ENCODE data around the gene PLTP. TPM values are rescaled to one million over a fixed set of nuclear protein-coding genes. Genes with fewer than 3 reads are reported as not detected.
A peak's percentile ranks its signal among the peaks of the same experiment; 100 is the strongest.

Gene PLTP
- total and polyA plus RNA-seq, 2 experiments from 2014 or later, result 71.7 to 99.6 TPM

GRCh38 chr20:45949542-45950329 lies 37.8 kb upstream of the PLTP start:
- no peaks in the 10 kb centered on the region for H3K9me3 ChIP-seq (ENCODE audit: low read depth)
- H3K27me3 ChIP-seq, result no peaks in the 10 kb centered on the region
- H3K4me1 ChIP-seq (ENCODE audit: low read depth), result no peaks in the 10 kb centered on the region
- no peak for DNase-seq (ENCODE audit: low read depth in 1 of 2, low spot score in 1 of 2)
- no peak for TF ChIP-seq CTCF (IDR thresholded peaks at IDR 0.05; ENCODE audit: low read depth, low read length)
- H3K27ac ChIP-seq, result peak overlapping the region; percentile 21
- H3K4me3 ChIP-seq, result no peak overlapping the region
- H3K36me3 ChIP-seq, result peaks cover 51% of the 10 kb centered on the region

GRCh38 chr20:45948742-45949541 lies 37.0 kb upstream of the PLTP start:
- DNase-seq (ENCODE audit: low read depth in 1 of 2, low spot score in 1 of 2), result no peak
- Histone ChIP-seq H3K4me1 (ENCODE audit: low read depth) (no peaks in the 10 kb centered on the region), H3K27me3 (no peaks in the 10 kb centered on the region), H3K27ac (peak overlapping the region; percentile 28), H3K4me3 (no peak overlapping the region), H3K36me3 (peaks cover 58% of the 10 kb centered on the region), H3K9me3 (ENCODE audit: low read depth) (no peaks in the 10 kb centered on the region)
- no peak for TF ChIP-seq CTCF (IDR thresholded peaks at IDR 0.05; ENCODE audit: low read depth, low read length)

- no peaks in the 10 kb centered on the region for H3K27me3 ChIP-seq
- TF ChIP-seq CTCF (IDR thresholded peaks at IDR 0.05; ENCODE audit: low read depth, low read length), result no peak
- no peaks in the 10 kb centered on the region for H3K9me3 ChIP-seq (ENCODE audit: low read depth)
- H3K36me3 ChIP-seq, result peaks cover 65% of the 10 kb centered on the region
- no peaks in the 10 kb centered on the region for H3K4me1 ChIP-seq (ENCODE audit: low read depth)
- no peak overlapping the region for H3K4me3 ChIP-seq
- H3K27ac ChIP-seq, result peak overlapping the region; percentile 28
- DNase-seq (ENCODE audit: low read depth in 1 of 2, low spot score in 1 of 2), result no peak
Observed at GRCh38 chr20:45948261-45948733, 36.3 kb upstream of the PLTP start.

- no peak overlapping the region for H3K4me3 ChIP-seq
- no peaks in the 10 kb centered on the region for H3K27me3 ChIP-seq
- no peaks in the 10 kb centered on the region for H3K9me3 ChIP-seq (ENCODE audit: low read depth)
- no peak for TF ChIP-seq CTCF (IDR thresholded peaks at IDR 0.05; ENCODE audit: low read depth, low read length)
- H3K36me3 ChIP-seq, result peaks cover 70% of the 10 kb centered on the region
- DNase-seq (ENCODE audit: low read depth in 1 of 2, low spot score in 1 of 2), result no peak
- no peaks in the 10 kb centered on the region for H3K4me1 ChIP-seq (ENCODE audit: low read depth)
- no peak overlapping the region for H3K27ac ChIP-seq
Observed at GRCh38 chr20:45947110-45947866, 35.3 kb upstream of the PLTP start.

Data from cardiac muscle cell (in vitro differentiated cells and primary cell).